CD14-positive monocyte (primary cell): ENCODE measurements around the gene CDAN1. TPM values are rescaled to one million over a fixed set of nuclear protein-coding genes. Genes with fewer than 3 reads are reported as not detected.

Source experiments
- DNase-seq, 3 donors: peaks; one replicate each; pipeline ENCODE4 v3.0.0-alpha.2; 2011 to 2022
- H2AFZ ChIP-seq: 2 replicates; pipeline ENCODE4 v1.6.0; 2012; ENCODE audit warnings: mild to moderate bottlenecking, low read depth, low read length, inconsistent platforms; ENCODE audit not compliant: insufficient read depth, poor library complexity, severe bottlenecking
- H3K27ac ChIP-seq, 2 donors: 1 replicate in 1 of 2; 2 replicates in 1 of 2; pipeline ENCODE4 v1.5.1; 2012 to 2013; ENCODE audit warnings: low read length in 2 of 2, control low read depth in 1 of 2, inconsistent platforms in 1 of 2, low read depth in 1 of 2, mild to moderate bottlenecking in 1 of 2
- H3K27me3 ChIP-seq, 2 donors: one replicate each; pipeline versions ENCODE4 v1.6.0 to v1.6.1; 2011 to 2013; ENCODE audit warnings: low read length in 2 of 2; ENCODE audit not compliant: control insufficient read depth in 2 of 2, insufficient read depth in 2 of 2
- H3K36me3 ChIP-seq, 2 donors: replicated peaks in 1 of 2; 1 replicate in 1 of 2; 2 replicates in 1 of 2; pipeline versions ENCODE4 v1.5.1 to v1.6.1; 2012 to 2013; ENCODE audit warnings: low read length in 2 of 2, control low read depth in 1 of 2, inconsistent platforms in 1 of 2, mild to moderate bottlenecking in 1 of 2; ENCODE audit not compliant: insufficient read depth in 2 of 2, control insufficient read depth in 1 of 2
- H3K4me1 ChIP-seq, 2 donors: 1 replicate in 1 of 2; 2 replicates in 1 of 2; pipeline versions ENCODE4 v1.5.1 to v1.6.1; 2012 to 2013; ENCODE audit warnings: low read length in 2 of 2, control low read depth in 1 of 2, inconsistent platforms in 1 of 2, mild to moderate bottlenecking in 1 of 2, moderate library complexity in 1 of 2; ENCODE audit not compliant: insufficient read depth in 2 of 2, control insufficient read depth in 1 of 2
- H3K4me2 ChIP-seq: replicated peaks from 2 replicates; pipeline ENCODE3; 2012; ENCODE audit warnings: low read length, moderate library complexity, mild to moderate bottlenecking; ENCODE audit not compliant: poor library complexity, severe bottlenecking; ENCODE audit errors: extremely low read depth
- H3K4me3 ChIP-seq, 3 experiments: fragments of 200-600 bp in 1 of 3; sonication (generic) in 1 of 3; replicated peaks in 1 of 3; 1 replicate in 2 of 3; 2 replicates in 1 of 3; pipeline ENCODE4 v1.5.1; 2011 to 2013; ENCODE audit warnings: low read length in 3 of 3, mild to moderate bottlenecking in 3 of 3, control low read depth in 2 of 3, low read depth in 2 of 3, inconsistent platforms in 1 of 3, moderate library complexity in 1 of 3
- H3K79me2 ChIP-seq: 2 replicates; pipeline ENCODE4 v1.6.0; 2012; ENCODE audit warnings: mild to moderate bottlenecking, control low read depth, inconsistent platforms, low read length, moderate library complexity; ENCODE audit not compliant: insufficient read depth
- H3K9ac ChIP-seq: 2 replicates; pipeline ENCODE4 v1.6.0; 2017; ENCODE audit warnings: low read length, mild to moderate bottlenecking; ENCODE audit not compliant: insufficient read depth, poor library complexity, severe bottlenecking
- H3K9me3 ChIP-seq, 2 donors: replicated peaks in 1 of 2; 1 replicate in 1 of 2; 2 replicates in 1 of 2; pipeline versions ENCODE4 v1.5.1 to v1.6.1; 2012 to 2013; ENCODE audit warnings: low read length in 2 of 2, control low read depth in 1 of 2; ENCODE audit not compliant: control insufficient read depth in 1 of 2, insufficient read depth in 1 of 2
- H4K20me1 ChIP-seq: 2 replicates; pipeline ENCODE4 v1.6.0; 2012; ENCODE audit warnings: mild to moderate bottlenecking, low read length, control low read depth, moderate library complexity; ENCODE audit not compliant: insufficient read depth
- H3K27ac Mint-ChIP-seq, 7 donors: one replicate each; pipeline ENCODE4 v1.8.0; 2020; ENCODE audit warnings: mild to moderate bottlenecking in 7 of 7, mixed read lengths in 7 of 7, moderate library complexity in 6 of 7, inconsistent platforms in 2 of 7
- H3K27me3 Mint-ChIP-seq, 3 donors: one replicate each; pipeline ENCODE4 v1.8.0; 2021 to 2022; ENCODE audit warnings: low read depth in 3 of 3, mild to moderate bottlenecking in 3 of 3, mixed read lengths in 3 of 3, moderate library complexity in 3 of 3, inconsistent platforms in 1 of 3
- H3K36me3 Mint-ChIP-seq, 2 donors: one replicate each; pipeline ENCODE4 v1.8.0; 2020; ENCODE audit warnings: mixed read lengths in 2 of 2, inconsistent platforms in 1 of 2, mild to moderate bottlenecking in 1 of 2
- H3K4me1 Mint-ChIP-seq: one replicate; pipeline ENCODE4 v1.8.0; 2020; ENCODE audit warnings: mild to moderate bottlenecking, mixed read lengths
- H3K4me3 Mint-ChIP-seq, 2 donors: one replicate each; pipeline ENCODE4 v1.8.0; 2020; ENCODE audit warnings: mild to moderate bottlenecking in 2 of 2, mixed read lengths in 2 of 2, moderate library complexity in 1 of 2
- H3K9me3 Mint-ChIP-seq, 7 donors: one replicate each; pipeline ENCODE4 v1.8.0; 2020 to 2022; ENCODE audit warnings: mixed read lengths in 7 of 7, mild to moderate bottlenecking in 6 of 7, moderate library complexity in 6 of 7, inconsistent platforms in 2 of 7
- WGBS: methylation state at CpG from one replicate; pipeline ENCODE4 v1.1.5; 2013; ENCODE audit warnings: missing lambda C conversion rate; ENCODE audit not compliant: insufficient coverage; 5-methylcytosine and 5-hydroxymethylcytosine counted together
- intact Hi-C, 2 donors: fragments of 100-400 bp; cut with micrococcal nuclease; formaldehyde crosslinking; loops; one replicate each; pipeline versions ENCODE4 v1.15.0 to v1.15.1; 2023
- polyA plus RNA-seq, 3 donors: library from polyadenylated mRNA; depleted of rRNA in 1 of 3; unstranded in 2 of 3; stranded (reverse) in 1 of 3; fragments of 300-500 nt in 2 of 3; fragments of >200 nt in 1 of 3; fragmentation: Illumina TruSeq in 2 of 3; gene quantifications; 1 replicate in 2 of 3; 2 replicates in 1 of 3; pipeline ENCODE4 v1.2.3, GENCODE V29; 2012 to 2021
- TF ChIP-seq, protein P1 (sequence below): fragments of 200-600 bp; IDR thresholded peaks from one replicate; pipeline ENCODE4 v1.8.0; 2022; ENCODE audit warnings: antibody characterized with exemption, mild to moderate bottlenecking

CDAN1 gene
- polyA plus RNA-seq, 3 donors, result 1.1 to 6.3 (median 2.2) TPM

DNA sequence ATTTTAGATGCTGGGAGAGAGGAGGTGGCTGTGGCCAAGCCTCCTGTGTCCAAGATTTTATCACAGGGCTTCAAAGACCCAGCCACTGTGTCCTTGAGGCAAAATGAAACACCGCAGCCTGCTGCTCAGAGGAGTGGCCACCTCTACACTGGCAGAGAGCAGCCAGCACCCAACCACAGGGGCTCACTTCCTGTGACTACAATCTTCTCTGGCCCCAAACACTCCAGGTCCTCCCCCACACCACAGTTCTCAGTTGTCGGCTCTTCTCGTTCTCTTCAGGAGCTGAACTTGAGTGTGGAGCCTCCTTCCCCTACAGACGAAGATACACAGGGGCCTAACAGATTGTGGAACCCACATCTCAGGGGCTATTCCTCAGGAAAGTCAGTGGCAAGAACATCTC lies 45.6 kb downstream of the CDAN1 start:
- no peaks in the 10 kb centered on the region for H3K27me3 Mint-ChIP-seq
- no peaks in the 10 kb centered on the region for H3K79me2 ChIP-seq
- no peak for DNase-seq
- 77% methylated on average over 4 of the region's 4 CpGs for WGBS
- H3K4me3 Mint-ChIP-seq, result no peak overlapping the region
- H3K4me2 ChIP-seq, result no peak overlapping the region
- no peaks in the 10 kb centered on the region for H3K9me3 Mint-ChIP-seq
- H3K27ac ChIP-seq, result no peak overlapping the region
- no peak overlapping the region for H3K27ac Mint-ChIP-seq
- intact Hi-C loops, result no loop called here
- H3K4me1 ChIP-seq, result no peaks in the 10 kb centered on the region
- H4K20me1 ChIP-seq, result no peaks in the 10 kb centered on the region
- TF ChIP-seq, protein P1, sequence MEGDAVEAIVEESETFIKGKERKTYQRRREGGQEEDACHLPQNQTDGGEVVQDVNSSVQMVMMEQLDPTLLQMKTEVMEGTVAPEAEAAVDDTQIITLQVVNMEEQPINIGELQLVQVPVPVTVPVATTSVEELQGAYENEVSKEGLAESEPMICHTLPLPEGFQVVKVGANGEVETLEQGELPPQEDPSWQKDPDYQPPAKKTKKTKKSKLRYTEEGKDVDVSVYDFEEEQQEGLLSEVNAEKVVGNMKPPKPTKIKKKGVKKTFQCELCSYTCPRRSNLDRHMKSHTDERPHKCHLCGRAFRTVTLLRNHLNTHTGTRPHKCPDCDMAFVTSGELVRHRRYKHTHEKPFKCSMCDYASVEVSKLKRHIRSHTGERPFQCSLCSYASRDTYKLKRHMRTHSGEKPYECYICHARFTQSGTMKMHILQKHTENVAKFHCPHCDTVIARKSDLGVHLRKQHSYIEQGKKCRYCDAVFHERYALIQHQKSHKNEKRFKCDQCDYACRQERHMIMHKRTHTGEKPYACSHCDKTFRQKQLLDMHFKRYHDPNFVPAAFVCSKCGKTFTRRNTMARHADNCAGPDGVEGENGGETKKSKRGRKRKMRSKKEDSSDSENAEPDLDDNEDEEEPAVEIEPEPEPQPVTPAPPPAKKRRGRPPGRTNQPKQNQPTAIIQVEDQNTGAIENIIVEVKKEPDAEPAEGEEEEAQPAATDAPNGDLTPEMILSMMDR, result no peak
- no peaks in the 10 kb centered on the region for H3K36me3 Mint-ChIP-seq
- no peaks in the 10 kb centered on the region for H3K4me1 Mint-ChIP-seq
- no peaks in the 10 kb centered on the region for H3K27me3 ChIP-seq
- no peak overlapping the region for H2AFZ ChIP-seq
- H3K4me3 ChIP-seq, result no peak overlapping the region
- no peaks in the 10 kb centered on the region for H3K36me3 ChIP-seq
- no peak overlapping the region for H3K9ac ChIP-seq
- H3K9me3 ChIP-seq, result no peaks in the 10 kb centered on the region

GRCh38 chr15:42688301-42688700 lies 48.6 kb downstream of the CDAN1 start:
- no peak for DNase-seq
- TF ChIP-seq, protein P1, result no peak
- Histone ChIP-seq H3K4me1 (no peaks in the 10 kb centered on the region), H3K4me2 (no peak overlapping the region), H3K27ac (no peak overlapping the region), H4K20me1 (no peaks in the 10 kb centered on the region), H3K9ac (no peak overlapping the region), H3K27me3 (no peaks in the 10 kb centered on the region), H3K4me3 (no peak overlapping the region), H3K9me3 (no peaks in the 10 kb centered on the region), H3K36me3 (no peaks in the 10 kb centered on the region), H2AFZ (no peak overlapping the region), H3K79me2 (no peaks in the 10 kb centered on the region)
- Mint-ChIP-seq H3K4me1 (no peaks in the 10 kb centered on the region), H3K9me3 (no peaks in the 10 kb centered on the region), H3K4me3 (no peak overlapping the region), H3K27ac (no peak overlapping the region), H3K36me3 (no peaks in the 10 kb centered on the region), H3K27me3 (no peaks in the 10 kb centered on the region)
- intact Hi-C loops, result no loop called here
- WGBS, result 91% methylated on average over 3 of the region's 3 CpGs
